GM12878 (cell line): ENCODE data around the gene PPP2R2B. TPM values are rescaled to one million over a fixed set of nuclear protein-coding genes. Genes with fewer than 3 reads are reported as not detected.

Experiments
- ATAC-seq: fragments of 200-7000 bp; cut with Tn5 transposase; 3 replicates; pipeline ENCODE4 v1.9.1; 2020; ENCODE audit warnings: mild to moderate bottlenecking, moderate library complexity
- BruUV-seq: library from RNA; stranded (reverse); fragments of 400-500 nt; replicated peaks from 2 replicates; lab custom pipeline; 2021; lab: Mats Ljungman, UMichigan
- CTCF ChIA-PET: fragments of 300-600 bp; sonication (Branson Sonifier 250); formaldehyde crosslinking; extraction: SDS; loops from one replicate; lab custom pipeline; 2021; ENCODE audit warnings: inconsistent platforms; lab: Yijun Ruan, JAX
- POLR2A ChIA-PET: fragments of 350-600 bp; formaldehyde crosslinking; extraction: SDS; loops from one replicate; lab custom pipeline; 2021; ENCODE audit warnings: inconsistent platforms; lab: Charles Lee
- RAD21 ChIA-PET: fragments of 300-600 bp; sonication (Branson Sonifier 250); formaldehyde crosslinking; loops from one replicate; lab custom pipeline; 2023; ENCODE audit warnings: antibody characterized with exemption; ENCODE audit not compliant: unreplicated experiment; lab: Charles Lee
- SMC1A ChIA-PET: fragments of 300-600 bp; sonication (Branson Sonifier 250); formaldehyde crosslinking; loops from one replicate; lab custom pipeline; 2023; ENCODE audit not compliant: unreplicated experiment, uncharacterized antibody; lab: Charles Lee
- DNase-seq: peaks from one replicate; pipeline ENCODE4 v3.0.0-alpha.2; 2011; ENCODE audit warnings: low read depth, low spot score
- FAIRE-seq: peaks from 3 replicates; lab custom pipeline; 2011; peaks lifted over from hg19 to GRCh38; lab: Jason Lieb, UNC
- H2AFZ ChIP-seq: 2 replicates; pipeline ENCODE4 v1.6.0; 2011; ENCODE audit warnings: low read depth, low read length, control low read depth; ENCODE audit not compliant: control insufficient read depth
- H3K27ac ChIP-seq: 2 replicates; pipeline ENCODE4 v1.5.1; 2011; ENCODE audit warnings: control low read depth; ENCODE audit not compliant: control insufficient read depth, insufficient read depth
- H3K27me3 ChIP-seq, 2 experiments: replicated peaks in 1 of 2; 2 replicates each; pipeline versions ENCODE4 v1.6.0 to v1.6.1; 2011; ENCODE audit warnings: low read length in 1 of 2; ENCODE audit not compliant: control insufficient read depth in 2 of 2, insufficient read depth in 2 of 2
- H3K36me3 ChIP-seq, 2 experiments: 2 replicates each; pipeline ENCODE4 v1.5.1; 2011; ENCODE audit warnings: low read length in 1 of 2; ENCODE audit not compliant: control insufficient read depth in 2 of 2, insufficient read depth in 2 of 2
- H3K4me1 ChIP-seq: 2 replicates; pipeline ENCODE4 v1.6.1; 2011; ENCODE audit warnings: mild to moderate bottlenecking, low read length, moderate library complexity, mixed read lengths; ENCODE audit not compliant: control insufficient read depth, insufficient read depth
- H3K4me2 ChIP-seq: 2 replicates; pipeline ENCODE4 v1.6.0; 2011; ENCODE audit warnings: control low read depth; ENCODE audit not compliant: control insufficient read depth, insufficient read depth
- H3K4me3 ChIP-seq: fragments of 200-600 bp; sonication (generic); 2 replicates; pipeline ENCODE4 v1.5.1; 2016
- H3K79me2 ChIP-seq: 2 replicates; pipeline ENCODE4 v1.6.0; 2011; ENCODE audit warnings: low read length; ENCODE audit not compliant: control insufficient read depth, insufficient read depth
- H3K9ac ChIP-seq: 2 replicates; pipeline ENCODE4 v1.8.0; 2011; ENCODE audit warnings: low read length, control low read depth, mixed read lengths; ENCODE audit not compliant: control insufficient read depth, insufficient read depth
- H3K9me3 ChIP-seq: replicated peaks from 3 replicates; pipeline ENCODE4 v1.5.1; 2011; ENCODE audit warnings: mild to moderate bottlenecking, low read length; ENCODE audit not compliant: control insufficient read depth, insufficient read depth
- H4K20me1 ChIP-seq: 2 replicates; pipeline ENCODE4 v1.6.0; 2011; ENCODE audit not compliant: control insufficient read depth, insufficient read depth
- CREM ChIP-seq: IDR thresholded peaks from 2 replicates; pipeline ENCODE4 v1.6.1; 2014; ENCODE audit warnings: antibody characterized with exemption, low read depth
- EED ChIP-seq: sonication (generic); IDR thresholded peaks from 2 replicates; pipeline ENCODE4 v1.6.1; 2016; ENCODE audit warnings: antibody characterized with exemption, low read depth
- GABPA ChIP-seq: IDR thresholded peaks from 2 replicates; pipeline ENCODE4 v1.6.1; 2014; ENCODE audit warnings: antibody characterized with exemption, low read depth, mild to moderate bottlenecking, inconsistent platforms
- IKZF1 ChIP-seq: fragments of 450-650 bp; conservative IDR thresholded peaks from 2 replicates; pipeline ENCODE4 v1.6.1; 2017; ENCODE audit warnings: antibody characterized with exemption, mild to moderate bottlenecking
- NFIC ChIP-seq: IDR thresholded peaks from 2 replicates; pipeline ENCODE4 v1.6.1; 2012; ENCODE audit warnings: low read depth, mild to moderate bottlenecking, inconsistent platforms, low read length, moderate library complexity
- SMAD5 ChIP-seq: IDR thresholded peaks from 2 replicates; pipeline ENCODE4 v1.6.1; 2016; ENCODE audit warnings: antibody characterized with exemption, low read depth
- USF2 ChIP-seq: IDR thresholded peaks from 2 replicates; pipeline ENCODE4 v1.6.1; 2011; ENCODE audit warnings: low read depth, low read length, improper control_type of control experiment, borderline replicate concordance
- ZNF207 ChIP-seq: fragments of 450-650 bp; IDR thresholded peaks from 2 replicates; pipeline ENCODE4 v1.6.1; 2014; ENCODE audit warnings: antibody characterized with exemption, mild to moderate bottlenecking, borderline replicate concordance
- in situ Hi-C: fragments of 300-500 bp; cut with MboI; formaldehyde crosslinking; loops from 9 replicates; pipeline ENCODE4 v1.14.3; 2018; ENCODE audit warnings: mixed read lengths
- intact Hi-C: fragments of 100-400 bp; cut with micrococcal nuclease; formaldehyde crosslinking; loops from one replicate; pipeline ENCODE4 v1.14.2; 2022; ENCODE audit not compliant: unreplicated experiment
- polyA plus RNA-seq, 11 experiments: library from polyadenylated mRNA; depleted of rRNA in 4 of 11; unstranded in 6 of 11; stranded (reverse) in 5 of 11; fragments of >200 nt; fragmentation: Nextera tagmentation in 4 of 11; fragmentation: Illumina TruSeq in 1 of 11; extraction: Ambion mirVana in 4 of 11; extraction: Trizol in 1 of 11; gene quantifications; 1 replicate in 1 of 11; 2 replicates in 10 of 11; pipeline versions ENCODE4 v1.2.1 to v1.2.3, GENCODE V29; 2011 to 2016; ENCODE audit warnings: inconsistent platforms in 2 of 11, missing spikeins in 2 of 11, low read depth in 1 of 11
- total RNA-seq, 4 experiments: library from RNA; depleted of rRNA in 3 of 4; stranded (reverse); fragments of >200 nt in 3 of 4; fragmentation: Illumina TruSeq in 1 of 4; extraction: Trizol in 1 of 4; gene quantifications; 2 replicates each; pipeline versions ENCODE4 v1.2.1 to v1.2.3, GENCODE V29; 2013 to 2021
- TF ChIP-seq, protein P1 (sequence below), 3 experiments: IDR thresholded peaks in 2 of 3; conservative IDR thresholded peaks in 1 of 3; 2 replicates each; pipeline ENCODE4 v1.5.1; 2011; ENCODE audit warnings: low read depth in 3 of 3, low read length in 3 of 3, mild to moderate bottlenecking in 3 of 3, control low read depth in 2 of 3, moderate library complexity in 2 of 3, inconsistent platforms in 1 of 3, mixed read lengths in 1 of 3; ENCODE audit not compliant: control insufficient read depth in 2 of 3, insufficient read depth in 1 of 3; ENCODE audit errors: extremely low read depth in 1 of 3

Gene PPP2R2B
- total and polyA plus RNA-seq, 10 of the 15 experiments (the other 5 are each of a cell fraction or from before 2014, with no cell fraction given): not detected

DNA sequence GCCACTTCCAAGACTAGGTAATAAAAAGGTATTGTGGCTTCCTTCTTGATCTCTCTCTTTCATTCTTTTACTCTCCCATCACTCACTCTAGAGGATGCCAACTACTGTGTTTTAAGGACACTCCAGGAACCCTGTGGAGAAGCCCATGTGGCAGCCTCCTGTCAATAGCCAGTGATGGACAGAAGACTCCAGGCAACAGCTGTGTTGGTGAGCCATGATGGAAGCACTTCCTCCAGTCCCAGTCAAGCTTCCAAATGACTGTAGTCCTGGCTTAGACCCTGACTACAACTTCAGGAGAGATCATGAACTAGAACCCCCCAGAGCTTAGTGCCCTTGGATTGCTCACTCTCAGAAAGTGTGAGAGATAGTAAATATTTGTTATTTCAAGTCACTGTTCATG is 123.9 kb downstream of the PPP2R2B start:
- in situ Hi-C loops: no loop called here

More for the DNA sequence above, 123.9 kb downstream of the PPP2R2B start:
- no peaks in the 10 kb centered on the region for H3K79me2 ChIP-seq
- ChIA-PET SMC1A (no interaction called here), POLR2A (no interaction called here), RAD21 (no interaction called here), CTCF (no interaction called here)
- H3K9ac ChIP-seq: no peak overlapping the region
- no peak overlapping the region for H3K27ac ChIP-seq
- no peaks in the 10 kb centered on the region for H4K20me1 ChIP-seq
- H3K4me2 ChIP-seq: no peak overlapping the region
- H3K27me3 ChIP-seq: peaks cover 0 to 3% of the 10 kb centered on the region in 2 experiments; a peak in 1 of 4 replicates
- H3K4me3 ChIP-seq: no peak overlapping the region
- intact Hi-C loops: no loop called here
- no peaks in the 10 kb centered on the region for H3K36me3 ChIP-seq
- DNase-seq (no peak), FAIRE-seq (no peak), ATAC-seq (no peak)
- H2AFZ ChIP-seq: no peak overlapping the region
- H3K4me1 ChIP-seq: peaks cover 4% of the 10 kb centered on the region; the same call in 1 of the 2 replicates
- H3K9me3 ChIP-seq: no peaks in the 10 kb centered on the region
- no TSS peak for BruUV-seq
- no peak for TF ChIP-seq IKZF1
- TF ChIP-seq, protein P1, sequence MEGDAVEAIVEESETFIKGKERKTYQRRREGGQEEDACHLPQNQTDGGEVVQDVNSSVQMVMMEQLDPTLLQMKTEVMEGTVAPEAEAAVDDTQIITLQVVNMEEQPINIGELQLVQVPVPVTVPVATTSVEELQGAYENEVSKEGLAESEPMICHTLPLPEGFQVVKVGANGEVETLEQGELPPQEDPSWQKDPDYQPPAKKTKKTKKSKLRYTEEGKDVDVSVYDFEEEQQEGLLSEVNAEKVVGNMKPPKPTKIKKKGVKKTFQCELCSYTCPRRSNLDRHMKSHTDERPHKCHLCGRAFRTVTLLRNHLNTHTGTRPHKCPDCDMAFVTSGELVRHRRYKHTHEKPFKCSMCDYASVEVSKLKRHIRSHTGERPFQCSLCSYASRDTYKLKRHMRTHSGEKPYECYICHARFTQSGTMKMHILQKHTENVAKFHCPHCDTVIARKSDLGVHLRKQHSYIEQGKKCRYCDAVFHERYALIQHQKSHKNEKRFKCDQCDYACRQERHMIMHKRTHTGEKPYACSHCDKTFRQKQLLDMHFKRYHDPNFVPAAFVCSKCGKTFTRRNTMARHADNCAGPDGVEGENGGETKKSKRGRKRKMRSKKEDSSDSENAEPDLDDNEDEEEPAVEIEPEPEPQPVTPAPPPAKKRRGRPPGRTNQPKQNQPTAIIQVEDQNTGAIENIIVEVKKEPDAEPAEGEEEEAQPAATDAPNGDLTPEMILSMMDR (IDR thresholded peaks at IDR 0.05 in 2 of 3, conservative IDR thresholded peaks at IDR 0.05 in 1 of 3; ENCODE audit: control insufficient read depth in 2 of 3, extremely low read depth in 1 of 3, insufficient read depth in 1 of 3, low read depth in 3 of 3, low read length in 3 of 3): no peak
- TF ChIP-seq EED: no peak
- no peak for TF ChIP-seq SMAD5
- no peak for TF ChIP-seq USF2
- TF ChIP-seq NFIC: no peak
- no peak for TF ChIP-seq CREM
- no peak for TF ChIP-seq ZNF207
- no peak for TF ChIP-seq GABPA
